Pancreas (tissue), 10 donors: ENCODE data around the gene TMSB15C. TPM values are rescaled to one million over a fixed set of nuclear protein-coding genes. Genes with fewer than 3 reads are reported as not detected.
A peak's percentile ranks its signal among the peaks of the same experiment; 100 is the strongest.
"Not testable (repeated sequence)": the region's sequence is repeated elsewhere in the genome, so short reads cannot be mapped to it uniquely, and the experiment has no call there.

Source experiments
- ATAC-seq, 4 donors: fragments of 200-7000 bp; cut with Tn5 transposase; one replicate each; pipeline versions ENCODE4 v1.8.0 to v1.9.1; 2020; ENCODE audit warnings: mild to moderate bottlenecking in 4 of 4, moderate library complexity in 4 of 4
- DNase-seq, 6 donors: peaks; one replicate each; pipeline ENCODE4 v3.0.0-alpha.2; 2020
- FAIRE-seq: peaks from 2 replicates; lab custom pipeline; 2012; peaks lifted over from hg19 to GRCh38; lab: Jason Lieb, UNC
- H3K27ac ChIP-seq, 4 donors: fragments of 200-600 bp; sonication (generic); 1 replicate in 3 of 4; 2 replicates in 1 of 4; pipeline versions ENCODE4 v1.5.0 to v1.8.0; 2020
- H3K27me3 ChIP-seq, 4 donors: fragments of 200-600 bp; one replicate each; pipeline ENCODE4 v1.8.0; 2021
- H3K36me3 ChIP-seq, 3 donors: fragments of 200-600 bp; sonication (generic) in 1 of 3; one replicate each; pipeline versions ENCODE4 v1.5.0 to v1.8.0; 2020 to 2021
- H3K4me1 ChIP-seq, 3 donors: fragments of 200-600 bp; one replicate each; pipeline ENCODE4 v1.8.0; 2021
- H3K4me3 ChIP-seq, 4 donors: fragments of 200-600 bp; sonication (generic) in 2 of 4; one replicate each; pipeline versions ENCODE4 v1.5.0 to v1.8.0; 2020 to 2021
- H3K9me3 ChIP-seq, 4 donors: fragments of 200-600 bp; one replicate each; pipeline ENCODE4 v1.8.0; 2021
- WGBS, 2 donors: extraction: QIAGEN DNeasy Blood & Tissue Kit; methylation state at CpG; one replicate each; pipeline ENCODE4 v1.1.7; 2013; 5-methylcytosine and 5-hydroxymethylcytosine counted together
- intact Hi-C, 3 donors: fragments of 100-400 bp; cut with DNase I; formaldehyde crosslinking; loops; one replicate each; pipeline versions ENCODE4 v1.11.1 to v1.14.2; 2022
- polyA plus RNA-seq, 2 donors: library from polyadenylated mRNA; stranded (reverse); fragments of 200-250 nt; gene quantifications; one replicate each; pipeline ENCODE4 v1.2.3, GENCODE V29; 2013
- total RNA-seq, 6 donors: library from RNA; stranded (reverse); fragmentation: NEBNext Ultra II Directional in 4 of 6; extraction: Animal tissue kit (Norgen Biotek cat#: 25700) in 4 of 6; gene quantifications; one replicate each; pipeline versions ENCODE4 v1.2.1 to v1.2.4, GENCODE V29; 2021 to 2023
- TF ChIP-seq, protein P1 (sequence below), 4 donors: fragments of 200-600 bp; sonication (generic) in 3 of 4; IDR thresholded peaks; one replicate each; pipeline versions ENCODE4 v1.5.0 to v1.8.0; 2021; ENCODE audit warnings: antibody characterized with exemption in 4 of 4
- donor health status: healthy with polysubstance abuse.
- donor health status: DM: no; HTN: no; CAD: no; lungs with moderate emphysema.
- donor health status: DM: no; HTN: no; CAD: no.
- donor health status: control.
- donor health status: control.
- donor health status: Bipolar disorder and iron deficiency.
- donor health status: DM: yes; HTN: yes; CAD: no.
- donor health status: DM: no; HTN: no; CAD: no.
- donor health status: DM: no; HTN: no; CAD: no.
- donor health status: DM: yes; HTN: yes; CAD: no.

TMSB15C gene
- total and polyA plus RNA-seq, 8 donors = 0.09 to 1.6 (median 0.30) TPM; not detected in 1

DNA sequence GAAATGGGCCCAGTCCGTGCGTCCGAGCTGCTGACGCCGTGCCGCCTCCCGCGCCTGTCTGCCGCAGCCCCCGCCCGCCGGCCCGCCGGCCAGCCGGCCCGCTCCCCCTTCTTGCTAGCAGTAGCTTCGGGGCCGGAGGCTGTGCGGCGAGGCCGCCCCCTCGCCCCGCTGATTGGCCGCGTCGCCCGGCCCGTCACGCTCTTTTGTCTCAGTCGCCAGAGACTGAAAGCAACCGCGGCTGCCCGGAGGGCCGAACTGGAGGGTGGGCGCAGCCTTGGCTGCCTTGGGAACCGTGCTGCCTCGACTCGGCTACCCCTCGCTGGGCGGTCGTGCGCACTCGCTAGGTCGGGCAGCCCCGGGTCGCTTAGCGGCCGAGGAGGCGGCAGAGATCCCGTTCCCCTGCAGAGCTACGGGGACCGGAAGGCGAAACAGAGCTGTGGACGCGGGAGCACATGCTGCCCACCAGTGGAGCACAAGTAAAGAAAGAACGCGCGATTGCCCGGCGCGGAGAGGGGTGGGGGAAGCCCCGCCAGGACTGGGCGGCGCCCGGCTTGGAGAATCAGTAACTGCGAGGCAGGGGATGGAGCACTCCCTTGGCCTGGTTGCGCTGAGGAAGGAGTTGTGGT lies 36.4 kb upstream of the TMSB15C start, which contains the start of gene ZCCHC18:
TSS of gene ZCCHC18 (plus strand) at position 198 of the 626 bp plus-strand sequence. CDS start 1,589 bp downstream, outside the sequence.
- Histone ChIP-seq H3K36me3 (no peaks in the 10 kb centered on the region), H3K4me1 (no peaks in the 10 kb centered on the region), H3K9me3 (no peaks in the 10 kb centered on the region), H3K4me3 (peak within 1 kb of the TSS; percentile 15 to 54 (median 30)), H3K27me3 (no peaks in the 10 kb centered on the region), H3K27ac (peak within 1 kb of the TSS in 1 of 4 donors; percentile 12)
- WGBS, 2 donors = 0 to 22% methylated on average over 53 to 67 of the region's 67 CpGs
- peak; percentile 70 to 81 (median 76) for ATAC-seq
- TF ChIP-seq, protein P1, sequence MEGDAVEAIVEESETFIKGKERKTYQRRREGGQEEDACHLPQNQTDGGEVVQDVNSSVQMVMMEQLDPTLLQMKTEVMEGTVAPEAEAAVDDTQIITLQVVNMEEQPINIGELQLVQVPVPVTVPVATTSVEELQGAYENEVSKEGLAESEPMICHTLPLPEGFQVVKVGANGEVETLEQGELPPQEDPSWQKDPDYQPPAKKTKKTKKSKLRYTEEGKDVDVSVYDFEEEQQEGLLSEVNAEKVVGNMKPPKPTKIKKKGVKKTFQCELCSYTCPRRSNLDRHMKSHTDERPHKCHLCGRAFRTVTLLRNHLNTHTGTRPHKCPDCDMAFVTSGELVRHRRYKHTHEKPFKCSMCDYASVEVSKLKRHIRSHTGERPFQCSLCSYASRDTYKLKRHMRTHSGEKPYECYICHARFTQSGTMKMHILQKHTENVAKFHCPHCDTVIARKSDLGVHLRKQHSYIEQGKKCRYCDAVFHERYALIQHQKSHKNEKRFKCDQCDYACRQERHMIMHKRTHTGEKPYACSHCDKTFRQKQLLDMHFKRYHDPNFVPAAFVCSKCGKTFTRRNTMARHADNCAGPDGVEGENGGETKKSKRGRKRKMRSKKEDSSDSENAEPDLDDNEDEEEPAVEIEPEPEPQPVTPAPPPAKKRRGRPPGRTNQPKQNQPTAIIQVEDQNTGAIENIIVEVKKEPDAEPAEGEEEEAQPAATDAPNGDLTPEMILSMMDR (IDR thresholded peaks at IDR 0.05) = no peak
- no peak for FAIRE-seq
- peak in 4 of 6 donors; percentile 17 to 75 (median 46) for DNase-seq
- intact Hi-C loops = no loop called here

DNA sequence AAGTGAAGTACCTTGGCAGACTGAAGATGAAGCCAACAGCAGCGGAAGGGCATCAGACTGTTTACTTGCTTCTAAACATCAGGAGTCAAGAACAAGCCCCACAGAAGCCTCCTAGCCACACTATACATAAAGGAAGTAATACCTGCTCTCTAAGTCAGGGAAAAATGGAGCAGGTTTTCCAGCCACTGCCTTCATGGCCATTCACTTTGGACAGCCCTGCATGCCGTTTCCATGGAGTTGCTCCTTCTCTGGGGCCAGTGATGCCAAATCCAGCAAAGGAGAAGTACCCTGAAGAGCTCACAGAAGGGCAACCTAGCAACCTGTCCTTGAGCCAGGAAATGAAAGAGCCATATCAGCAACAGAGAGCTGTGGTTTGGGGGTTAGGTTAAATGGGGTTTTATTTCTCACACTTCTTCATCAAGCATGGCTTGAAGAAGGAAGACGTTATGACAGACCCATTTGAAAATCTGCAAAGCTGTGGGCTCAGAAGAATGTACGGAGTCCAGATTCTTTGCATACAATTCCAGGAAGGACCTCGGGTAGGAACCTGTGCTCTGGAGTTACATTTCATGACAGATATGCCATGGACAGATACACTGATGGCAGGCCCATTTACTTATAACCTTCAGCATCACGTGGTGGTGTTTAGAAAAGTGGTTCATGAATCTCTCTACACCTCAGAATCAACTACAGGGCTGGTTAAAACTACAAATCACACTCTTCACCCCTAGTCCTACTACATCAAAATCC lies 34.6 kb upstream of the TMSB15C start:
- not testable (repeated sequence) for DNase-seq

DNA sequence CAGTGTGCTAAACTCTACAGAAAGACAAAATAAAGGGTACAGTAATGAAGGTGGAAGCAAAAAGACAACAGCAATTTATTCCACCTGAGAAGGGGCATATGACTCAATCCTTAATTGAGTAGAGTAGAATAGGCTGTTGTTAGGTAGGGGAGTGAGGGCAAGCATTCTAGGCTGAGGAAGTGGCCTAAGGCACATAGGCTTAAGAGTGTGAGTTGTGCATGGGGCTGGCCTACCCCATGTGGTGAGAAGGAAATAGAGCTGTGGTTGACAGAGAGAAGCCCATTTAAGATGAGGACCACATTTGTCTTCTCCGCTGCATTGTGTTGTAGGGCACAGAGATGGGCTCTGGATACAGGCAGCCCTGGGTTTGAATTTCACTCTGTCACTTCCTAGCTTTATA lies 32.9 kb upstream of the TMSB15C start:
- Histone ChIP-seq H3K4me3 (no peak overlapping the region), H3K27me3 (peaks cover 0 to 9% (median 0%) of the 10 kb centered on the region in 4 donors), H3K36me3 (no peaks in the 10 kb centered on the region), H3K4me1 (no peaks in the 10 kb centered on the region), H3K27ac (no peak overlapping the region), H3K9me3 (no peaks in the 10 kb centered on the region)
- ATAC-seq = no peak
- 53 to 95% methylated on average over 1 of the region's 1 CpG for WGBS, 2 donors
- no peak for DNase-seq
- no peak for FAIRE-seq
- TF ChIP-seq, protein P1 (IDR thresholded peaks at IDR 0.05) = no peak
- intact Hi-C loops = no loop called here

More for the DNA sequence above, 34.6 kb upstream of the TMSB15C start:
- 51 to 67% methylated on average over 6 of the region's 6 CpGs for WGBS, 2 donors
- H3K36me3 ChIP-seq, H3K4me1 ChIP-seq, FAIRE-seq, intact Hi-C loops, H3K9me3 ChIP-seq, H3K4me3 ChIP-seq, H3K27me3 ChIP-seq, H3K27ac ChIP-seq: not testable (repeated sequence)
- ATAC-seq = peak in 2 of 4 donors; percentile 18 to 40

DNA sequence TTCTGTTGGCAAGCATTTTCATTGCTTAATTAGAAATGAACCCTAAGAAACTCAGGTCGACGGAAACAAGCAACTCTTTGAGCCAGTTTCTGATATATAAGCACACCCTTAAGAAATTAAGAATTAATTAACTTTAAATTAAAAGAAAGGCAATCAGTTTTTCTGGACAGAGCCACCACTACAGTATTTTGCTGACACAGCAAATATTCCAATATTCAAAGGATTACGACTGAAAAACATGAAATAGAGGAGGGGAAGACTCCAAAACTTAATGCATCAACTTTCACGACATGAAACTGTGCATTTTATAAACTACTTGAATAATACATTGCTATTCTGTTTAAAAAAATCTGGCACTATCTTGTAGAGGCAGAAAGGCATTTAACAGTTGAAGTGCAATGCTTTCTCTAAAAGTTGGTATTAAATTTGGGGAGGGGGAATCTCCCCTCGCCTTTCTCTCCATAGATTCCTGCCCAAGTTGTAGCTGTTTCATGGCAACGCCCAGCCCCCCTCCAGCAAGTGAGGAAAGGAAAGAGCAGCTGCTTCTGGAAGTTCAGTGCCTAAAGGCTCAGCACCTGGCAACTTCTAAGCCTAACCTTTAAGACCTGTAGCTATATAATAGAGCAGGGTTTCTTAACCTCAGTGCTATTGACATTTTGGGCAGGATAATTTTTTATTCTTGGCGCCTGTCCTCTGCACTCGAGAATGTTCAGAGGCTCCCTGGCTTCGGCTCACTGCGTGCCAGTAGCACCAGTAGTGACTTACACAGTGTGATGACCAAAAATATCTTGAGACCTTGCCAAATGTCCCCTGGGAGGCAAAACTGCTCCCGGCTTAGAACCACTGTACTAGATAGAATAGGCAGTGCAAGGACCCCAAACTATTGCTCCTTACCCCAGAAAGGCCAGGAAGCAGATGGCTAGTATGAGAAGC lies 29.6 kb upstream of the TMSB15C start:
- H3K9me3 ChIP-seq = no peaks in the 10 kb centered on the region
- no peak overlapping the region for H3K4me3 ChIP-seq
- TF ChIP-seq, protein P1 (IDR thresholded peaks at IDR 0.05) = no peak
- 58 to 68% methylated on average over 11 of the region's 11 CpGs for WGBS, 2 donors
- H3K36me3 ChIP-seq = no peaks in the 10 kb centered on the region
- peaks cover 0 to 14% (median 0%) of the 10 kb centered on the region in 4 donors for H3K27me3 ChIP-seq
- intact Hi-C loops = no loop called here
- no peak for DNase-seq
- no peak for ATAC-seq
- no peaks in the 10 kb centered on the region for H3K4me1 ChIP-seq
- no peak overlapping the region for H3K27ac ChIP-seq
- no peak for FAIRE-seq

DNA sequence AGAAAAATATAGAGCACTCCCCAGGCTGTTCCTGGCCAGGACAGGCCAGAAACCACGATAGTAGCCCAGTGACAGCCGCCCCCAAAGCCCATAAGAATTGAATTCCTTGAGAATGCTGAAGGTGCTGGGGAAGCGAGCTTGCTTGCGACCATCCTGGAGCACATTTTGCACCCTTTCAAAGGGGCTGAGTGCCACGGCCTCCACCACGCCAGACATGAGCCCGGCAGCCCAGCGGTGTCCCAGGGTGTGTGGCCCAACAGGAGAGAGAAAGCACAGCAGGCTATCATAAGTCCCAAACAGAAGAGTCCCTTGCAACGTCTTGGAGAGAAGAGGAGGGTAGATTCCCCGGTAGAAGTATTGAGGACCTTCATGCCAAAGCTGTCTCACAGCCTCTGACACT lies 28.6 kb upstream of the TMSB15C start:
- peaks cover 0 to 24% (median 0%) of the 10 kb centered on the region in 4 donors for H3K27me3 ChIP-seq
- WGBS, 2 donors = 75 to 79% methylated on average over 10 of the region's 10 CpGs
- H3K4me3 ChIP-seq = no peak overlapping the region
- no peaks in the 10 kb centered on the region for H3K36me3 ChIP-seq
- H3K9me3 ChIP-seq = no peaks in the 10 kb centered on the region
- DNase-seq (no peak), ATAC-seq (no peak), FAIRE-seq (no peak)
- no peak overlapping the region for H3K27ac ChIP-seq
- intact Hi-C loops = no loop called here
- TF ChIP-seq, protein P1 (IDR thresholded peaks at IDR 0.05) = no peak
- H3K4me1 ChIP-seq = no peaks in the 10 kb centered on the region
